Smooth muscle cell (in vitro differentiated cells): ENCODE results near the gene GIPC1. TPM values are rescaled to one million over a fixed set of nuclear protein-coding genes. Genes with fewer than 3 reads are reported as not detected.
"Not testable (repeated sequence)": the region's sequence is repeated elsewhere in the genome, so short reads cannot be mapped to it uniquely, and the experiment has no call there.

Source experiments
- DNase-seq: peaks from one replicate; lab custom pipeline; 2025; ENCODE audit not compliant: unreplicated experiment; lab: John Stamatoyannopoulos, UW
- H2AFZ ChIP-seq: fragments of 200-600 bp; sonication (generic); 2 replicates; pipeline ENCODE4 v1.6.0; 2016; ENCODE audit warnings: antibody characterized with exemption, low read depth, mild to moderate bottlenecking
- H3F3A ChIP-seq: fragments of 200-600 bp; sonication (generic); 2 replicates; pipeline ENCODE4 v1.6.0; 2017; ENCODE audit warnings: antibody characterized with exemption, low read depth
- H3K27ac ChIP-seq: fragments of 200-600 bp; sonication (generic); 2 replicates; pipeline ENCODE4 v1.5.1; 2016; ENCODE audit warnings: low read depth, mild to moderate bottlenecking
- H3K27me3 ChIP-seq: fragments of 200-600 bp; sonication (generic); 2 replicates; pipeline ENCODE4 v1.6.1; 2016; ENCODE audit warnings: low read depth, mild to moderate bottlenecking
- H3K36me3 ChIP-seq: fragments of 200-600 bp; sonication (generic); 2 replicates; pipeline ENCODE4 v1.5.1; 2016; ENCODE audit warnings: low read depth
- H3K4me1 ChIP-seq: fragments of 200-600 bp; sonication (generic); 2 replicates; pipeline ENCODE4 v1.5.1; 2016; ENCODE audit warnings: low read depth
- H3K4me2 ChIP-seq: fragments of 200-600 bp; sonication (generic); 2 replicates; pipeline ENCODE4 v1.6.0; 2016; ENCODE audit warnings: mild to moderate bottlenecking
- H3K4me3 ChIP-seq: fragments of 200-600 bp; sonication (generic); 2 replicates; pipeline ENCODE4 v1.5.1; 2016; ENCODE audit warnings: mild to moderate bottlenecking
- H3K79me2 ChIP-seq: fragments of 200-600 bp; sonication (generic); 2 replicates; pipeline ENCODE4 v1.6.0; 2016; ENCODE audit warnings: low read depth, mild to moderate bottlenecking
- H3K9ac ChIP-seq: fragments of 200-600 bp; sonication (generic); 2 replicates; pipeline ENCODE4 v1.6.0; 2016; ENCODE audit warnings: low read depth
- H3K9me3 ChIP-seq: fragments of 200-600 bp; sonication (generic); replicated peaks from 2 replicates; pipeline ENCODE4 v1.5.1; 2016; ENCODE audit warnings: low read depth
- H4K20me1 ChIP-seq: fragments of 200-600 bp; sonication (generic); 2 replicates; pipeline ENCODE4 v1.6.0; 2016; ENCODE audit warnings: low read depth
- WGBS: methylation state at CpG from one replicate; pipeline ENCODE4 v1.1.7; 2016; ENCODE audit warnings: low lambda C conversion rate; 5-methylcytosine and 5-hydroxymethylcytosine counted together
- polyA plus RNA-seq: library from polyadenylated mRNA; unstranded; fragments of >200 nt; fragmentation: Nextera tagmentation; extraction: Ambion mirVana; gene quantifications from 2 replicates; pipeline ENCODE4 v1.2.1, GENCODE V29; 2016
- total RNA-seq: library from RNA; depleted of rRNA; stranded (reverse); fragments of >200 nt; gene quantifications from 2 replicates; pipeline ENCODE4 v1.2.3, GENCODE V29; 2014
- TF ChIP-seq, protein P1 (sequence below): fragments of 200-600 bp; sonication (generic); IDR thresholded peaks from 2 replicates; pipeline ENCODE4 v1.5.1; 2017; ENCODE audit warnings: borderline replicate concordance, mild to moderate bottlenecking, antibody characterized with exemption; ENCODE audit not compliant: insufficient read depth, poor library complexity, severe bottlenecking

GIPC1 gene
- total and polyA plus RNA-seq, 2 experiments from 2014 or later: 73.0 to 142 TPM

DNA sequence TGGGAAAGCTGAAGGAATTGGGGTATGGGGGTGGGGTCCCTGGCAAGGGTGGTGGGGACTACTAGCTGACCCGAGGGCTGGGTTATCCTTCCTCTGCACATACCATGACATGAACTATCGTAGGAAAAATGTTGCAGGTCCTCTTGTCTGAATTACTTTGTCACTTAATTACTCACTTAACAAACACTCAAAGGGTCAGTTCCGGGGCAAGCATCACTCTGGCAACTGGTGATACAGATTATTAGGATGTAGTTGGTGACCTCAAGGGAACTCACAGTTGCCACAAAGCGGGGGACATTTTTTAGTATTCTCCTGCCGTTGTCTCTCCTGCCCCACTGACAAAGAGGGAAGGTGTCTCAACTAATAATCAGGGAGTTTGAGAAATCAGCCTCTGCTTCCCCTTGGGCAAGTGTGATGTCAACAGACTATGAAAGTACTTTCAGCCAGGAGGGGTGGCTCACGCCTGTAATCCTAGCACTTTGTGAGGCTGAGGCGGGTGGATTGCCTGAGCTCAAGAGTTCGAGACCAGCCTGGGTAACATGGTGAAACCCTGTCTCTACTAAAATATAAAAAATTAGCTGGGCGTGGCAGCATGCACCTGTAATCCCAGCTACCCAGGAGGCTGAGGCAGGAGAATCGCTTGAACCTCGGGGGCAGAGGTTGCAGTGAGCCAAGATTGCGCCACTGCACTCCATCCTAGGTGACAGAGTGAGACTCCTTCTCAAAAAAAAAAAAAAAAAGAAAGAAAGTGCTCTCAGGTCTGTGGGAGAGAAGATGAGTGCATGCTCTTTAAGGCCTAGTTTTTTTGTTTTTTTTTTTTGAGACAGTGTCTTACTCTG is 12.0 kb upstream of the GIPC1 start:
- Histone ChIP-seq H3K79me2 (no peaks in the 10 kb centered on the region), H2AFZ (no peak overlapping the region), H3K9ac (no peak overlapping the region), H3K27ac (peak overlapping the region; percentile 85), H3K36me3 (no peaks in the 10 kb centered on the region), H3K4me1 (no peaks in the 10 kb centered on the region), H3K27me3 (no peaks in the 10 kb centered on the region), H3F3A (peaks cover 11% of the 10 kb centered on the region), H3K4me3 (no peak overlapping the region), H3K4me2 (no peak overlapping the region), H4K20me1 (no peaks in the 10 kb centered on the region), H3K9me3 (no peaks in the 10 kb centered on the region)
- TF ChIP-seq, protein P1, sequence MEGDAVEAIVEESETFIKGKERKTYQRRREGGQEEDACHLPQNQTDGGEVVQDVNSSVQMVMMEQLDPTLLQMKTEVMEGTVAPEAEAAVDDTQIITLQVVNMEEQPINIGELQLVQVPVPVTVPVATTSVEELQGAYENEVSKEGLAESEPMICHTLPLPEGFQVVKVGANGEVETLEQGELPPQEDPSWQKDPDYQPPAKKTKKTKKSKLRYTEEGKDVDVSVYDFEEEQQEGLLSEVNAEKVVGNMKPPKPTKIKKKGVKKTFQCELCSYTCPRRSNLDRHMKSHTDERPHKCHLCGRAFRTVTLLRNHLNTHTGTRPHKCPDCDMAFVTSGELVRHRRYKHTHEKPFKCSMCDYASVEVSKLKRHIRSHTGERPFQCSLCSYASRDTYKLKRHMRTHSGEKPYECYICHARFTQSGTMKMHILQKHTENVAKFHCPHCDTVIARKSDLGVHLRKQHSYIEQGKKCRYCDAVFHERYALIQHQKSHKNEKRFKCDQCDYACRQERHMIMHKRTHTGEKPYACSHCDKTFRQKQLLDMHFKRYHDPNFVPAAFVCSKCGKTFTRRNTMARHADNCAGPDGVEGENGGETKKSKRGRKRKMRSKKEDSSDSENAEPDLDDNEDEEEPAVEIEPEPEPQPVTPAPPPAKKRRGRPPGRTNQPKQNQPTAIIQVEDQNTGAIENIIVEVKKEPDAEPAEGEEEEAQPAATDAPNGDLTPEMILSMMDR: no peak
- no peak for DNase-seq
- WGBS: 75% methylated on average over 12 of the region's 12 CpGs

- Histone ChIP-seq H4K20me1 (no peaks in the 10 kb centered on the region), H2AFZ (no peak overlapping the region), H3K27ac (peak overlapping the region; percentile 85), H3K9ac (peak overlapping the region; percentile 81), H3F3A (peaks cover 10% of the 10 kb centered on the region), H3K27me3 (no peaks in the 10 kb centered on the region), H3K9me3 (no peaks in the 10 kb centered on the region), H3K4me1 (no peaks in the 10 kb centered on the region), H3K36me3 (no peaks in the 10 kb centered on the region), H3K4me3 (no peak overlapping the region), H3K4me2 (peak overlapping the region; percentile 57), H3K79me2 (no peaks in the 10 kb centered on the region)
- DNase-seq: peak; percentile 39
- WGBS: 24% methylated on average over 19 of the region's 19 CpGs
- TF ChIP-seq, protein P1: peak; percentile 73
Observed at GRCh38 chr19:14505488-14506239, 9.7 kb upstream of the GIPC1 start.

- not testable (repeated sequence) for H3K79me2 ChIP-seq, DNase-seq, H4K20me1 ChIP-seq, H3K9me3 ChIP-seq, H3K4me1 ChIP-seq, H3K4me2 ChIP-seq, H3K27ac ChIP-seq, H3K27me3 ChIP-seq, H3K9ac ChIP-seq, H3K36me3 ChIP-seq, H3K4me3 ChIP-seq, H2AFZ ChIP-seq
- 94% methylated on average over 8 of the region's 8 CpGs for WGBS
- H3F3A ChIP-seq: peaks cover 10% of the 10 kb centered on the region
Observed at GRCh38 chr19:14504575-14504974, 8.6 kb upstream of the GIPC1 start.

DNA sequence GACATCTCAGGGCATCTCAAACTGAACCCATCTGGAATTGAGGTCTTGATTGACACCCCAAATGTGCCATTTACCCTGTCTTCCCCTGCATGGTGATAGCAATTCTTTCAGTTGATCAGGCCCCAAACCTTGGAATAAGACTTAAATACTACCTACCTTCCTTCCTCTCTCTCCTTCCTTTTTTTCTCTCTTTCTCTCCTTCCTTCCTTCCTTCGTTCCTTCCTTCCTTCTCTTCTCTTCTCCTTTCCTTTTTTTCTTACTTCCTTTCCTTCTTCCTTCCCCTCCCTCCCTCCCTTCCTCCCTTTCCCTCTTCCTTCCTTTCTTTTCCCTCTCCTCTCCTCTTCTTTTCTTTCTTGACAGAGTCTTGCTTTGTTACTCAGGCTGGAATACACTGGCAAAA is 7.4 kb upstream of the GIPC1 start:
- TF ChIP-seq, protein P1: no peak
- 53% methylated on average over 1 of the region's 1 CpG for WGBS
- Histone ChIP-seq H3K4me2 (no peak overlapping the region), H3K4me1 (no peaks in the 10 kb centered on the region), H2AFZ (no peak overlapping the region), H3K27me3 (no peaks in the 10 kb centered on the region), H3K79me2 (no peaks in the 10 kb centered on the region), H3K9me3 (no peaks in the 10 kb centered on the region), H3K4me3 (no peak overlapping the region), H3K9ac (no peak overlapping the region), H3K36me3 (no peaks in the 10 kb centered on the region), H3K27ac (no peak overlapping the region), H4K20me1 (no peaks in the 10 kb centered on the region), H3F3A (peaks cover 10% of the 10 kb centered on the region)
- no peak for DNase-seq
